NCI-H748 (cell line): ENCODE results near the gene VENTX.

Source experiments
- DNase-seq: peaks from one replicate; lab custom pipeline; 2025; ENCODE audit not compliant: unreplicated experiment; lab: John Stamatoyannopoulos, UW

VENTX gene, protein sequence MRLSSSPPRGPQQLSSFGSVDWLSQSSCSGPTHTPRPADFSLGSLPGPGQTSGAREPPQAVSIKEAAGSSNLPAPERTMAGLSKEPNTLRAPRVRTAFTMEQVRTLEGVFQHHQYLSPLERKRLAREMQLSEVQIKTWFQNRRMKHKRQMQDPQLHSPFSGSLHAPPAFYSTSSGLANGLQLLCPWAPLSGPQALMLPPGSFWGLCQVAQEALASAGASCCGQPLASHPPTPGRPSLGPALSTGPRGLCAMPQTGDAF

DNA sequence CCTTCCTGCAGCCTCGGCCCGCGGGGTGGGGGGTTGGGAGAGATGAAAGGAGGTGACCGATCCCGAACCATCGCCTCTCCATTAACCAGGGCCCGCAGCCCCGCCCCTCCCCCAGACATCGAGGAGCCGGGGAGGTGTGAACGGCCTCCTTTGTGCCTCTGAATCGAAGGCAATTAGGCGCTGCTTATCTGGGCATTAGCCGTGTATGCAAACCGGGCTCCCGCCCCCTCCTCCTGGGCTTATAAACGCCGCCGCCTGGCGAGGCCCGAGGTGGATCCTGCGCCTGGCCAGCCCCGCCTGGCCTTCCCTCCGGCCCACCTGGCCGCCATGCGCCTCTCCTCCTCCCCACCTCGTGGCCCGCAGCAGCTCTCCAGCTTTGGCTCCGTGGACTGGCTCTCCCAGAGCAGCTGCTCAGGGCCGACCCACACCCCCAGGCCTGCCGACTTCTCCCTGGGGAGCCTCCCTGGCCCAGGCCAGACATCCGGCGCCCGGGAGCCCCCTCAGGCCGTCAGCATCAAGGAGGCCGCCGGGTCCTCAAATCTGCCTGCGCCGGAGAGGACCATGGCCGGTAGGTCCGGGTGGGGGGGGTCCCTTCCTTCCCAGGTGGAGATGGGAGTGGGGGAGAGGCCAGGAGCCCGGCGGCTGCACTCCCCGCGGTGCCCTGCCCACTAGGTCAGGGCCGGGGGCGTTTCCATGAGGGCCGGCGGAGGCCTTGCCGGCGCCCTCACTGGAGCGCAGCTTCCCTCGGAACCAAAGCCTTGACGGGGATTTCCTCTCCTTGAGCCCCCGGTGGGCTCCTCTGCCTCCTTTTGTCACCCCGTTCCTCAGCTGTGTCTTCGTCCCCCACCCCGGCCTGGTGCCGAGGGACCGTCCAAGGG is at the start of gene VENTX:
Gene VENTX (plus strand): TSS at position 268 of the 878 bp plus-strand sequence. CDS start 60 bp downstream, at position 328.
- DNase-seq = peak; percentile 60

DNA sequence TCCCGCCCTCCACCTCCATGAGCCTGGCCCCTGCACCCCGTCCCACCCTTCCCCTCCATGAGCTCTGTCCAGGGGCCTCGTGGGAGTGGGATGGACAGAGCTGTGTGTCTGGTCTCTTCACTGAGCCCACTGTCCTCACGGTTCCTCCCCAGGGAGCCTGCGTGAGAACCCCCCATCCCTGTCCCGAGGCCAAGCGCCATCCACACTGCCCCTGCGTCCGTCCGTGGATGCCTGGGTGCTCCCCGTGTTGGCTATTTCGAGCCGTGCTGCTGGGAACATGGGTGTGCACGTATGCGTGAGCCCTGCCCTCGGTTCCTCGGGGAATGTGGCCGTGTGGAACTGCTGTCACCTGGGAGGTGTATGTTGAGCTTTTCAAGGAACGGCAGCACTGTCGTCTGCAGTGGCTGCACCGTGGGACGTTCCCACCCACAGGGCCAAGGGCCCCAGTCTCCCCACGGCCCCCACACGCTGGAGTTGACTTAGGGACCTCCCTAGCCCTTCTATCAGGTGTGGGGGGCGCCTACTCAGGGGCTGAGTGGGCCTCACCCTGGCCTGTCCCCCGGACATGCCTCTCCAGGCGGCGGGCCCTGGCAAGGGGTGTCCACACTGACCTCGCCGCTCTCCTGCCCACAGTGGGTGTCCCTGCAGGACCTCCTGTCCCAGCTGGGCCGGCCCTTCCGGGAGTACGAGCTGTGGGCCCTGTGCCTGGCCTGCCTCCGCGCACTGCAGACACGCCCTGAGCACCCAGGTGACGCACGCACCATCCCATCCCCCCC is 49.6 kb upstream of the VENTX start:
- DNase-seq = no peak

DNA sequence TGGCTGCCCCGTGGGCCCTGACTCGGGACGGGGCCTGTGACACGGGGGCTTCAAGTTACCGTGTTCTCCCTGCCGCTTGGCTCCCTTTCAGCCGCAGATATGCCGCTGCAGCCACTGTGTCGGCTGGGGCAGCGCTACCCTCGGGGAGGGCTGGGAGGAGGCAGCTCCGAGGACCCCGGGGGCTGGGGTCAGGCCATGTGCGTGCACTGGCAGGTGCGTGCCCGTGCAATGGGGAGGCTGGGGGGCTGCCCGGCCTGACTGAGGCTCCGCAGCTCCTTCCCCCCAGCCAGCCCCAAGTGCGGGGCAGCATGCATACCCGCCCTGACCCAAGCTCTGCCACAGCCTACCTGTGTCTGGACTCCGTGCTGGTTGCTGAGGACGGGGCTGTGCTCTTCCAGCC is 48.4 kb upstream of the VENTX start:
- DNase-seq = no peak

DNA sequence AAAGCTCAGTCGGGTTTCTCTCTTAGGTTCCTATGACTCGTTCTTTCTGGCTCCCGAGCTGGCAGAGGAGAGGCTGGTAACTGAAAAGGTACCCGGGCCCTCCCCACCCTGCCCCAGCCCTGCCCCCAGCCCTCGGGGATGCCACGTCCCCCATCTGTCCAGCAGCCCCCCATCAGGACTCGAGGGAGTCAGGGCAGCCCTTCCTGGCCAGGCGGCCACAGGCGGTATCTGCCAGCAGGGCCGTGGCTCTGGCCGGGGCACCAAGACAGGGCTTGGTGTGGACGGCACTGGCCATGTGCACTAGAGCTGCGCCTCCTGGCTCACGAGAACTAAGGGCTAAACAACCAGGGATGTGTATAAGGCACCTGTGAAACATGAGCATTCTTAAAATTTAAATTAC is 47.9 kb upstream of the VENTX start:
- DNase-seq = no peak

DNA sequence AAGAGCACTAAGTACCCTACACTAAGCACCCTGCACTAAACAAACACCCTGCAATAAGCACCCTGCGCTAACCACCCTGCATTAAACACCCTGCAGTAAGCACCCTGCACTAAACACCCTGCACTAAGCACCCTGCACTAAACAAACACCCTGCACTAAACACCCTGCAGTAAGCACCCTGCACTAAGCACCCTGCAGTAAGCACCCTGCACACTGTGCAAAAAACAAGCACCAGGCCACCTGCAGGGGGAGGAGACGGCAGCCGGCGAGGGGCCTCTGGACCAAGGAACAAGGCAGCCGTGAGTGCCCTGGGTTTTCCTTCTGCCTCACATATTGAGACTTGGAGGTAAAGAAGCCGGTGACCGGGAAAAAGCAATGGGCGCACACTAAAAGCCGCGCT is 47.4 kb upstream of the VENTX start:
- DNase-seq = no peak

DNA sequence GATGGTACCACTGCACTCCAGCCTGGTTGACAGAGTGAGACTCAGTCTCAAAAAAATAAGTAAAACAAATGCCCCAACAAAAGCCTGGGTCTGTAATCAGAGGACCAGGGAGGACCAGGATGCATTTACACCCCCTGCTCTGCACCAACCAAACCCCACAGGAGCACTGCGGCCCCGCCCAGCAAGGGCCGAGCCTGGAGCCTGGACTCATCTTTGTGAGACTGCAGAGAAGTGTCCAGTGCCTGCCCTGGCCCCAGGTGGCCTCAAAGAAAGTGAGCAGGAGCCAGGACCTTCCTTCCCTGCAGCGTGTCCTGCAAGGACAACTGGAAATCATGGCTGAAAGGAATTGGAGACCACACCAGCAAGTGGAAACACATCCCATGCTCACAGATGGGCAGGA is 46.0 kb upstream of the VENTX start:
- DNase-seq = no peak

DNA sequence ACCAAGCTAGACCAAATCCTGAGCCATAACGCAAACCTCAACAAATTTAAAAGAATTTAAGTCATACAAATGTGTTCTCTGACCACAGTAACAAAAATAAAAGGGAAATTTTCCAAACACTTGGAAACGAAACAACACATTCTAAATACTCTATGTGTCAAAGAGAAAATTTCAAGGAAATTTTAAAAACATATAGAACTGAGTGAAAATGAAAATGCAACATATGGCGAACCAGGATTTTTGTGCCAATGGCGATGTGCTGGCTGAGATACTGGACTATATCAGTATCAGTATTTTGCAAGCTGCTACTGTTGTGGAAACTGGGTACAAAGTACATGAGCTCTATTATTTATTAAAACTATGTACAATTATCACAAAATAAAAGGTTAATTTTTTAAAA is 43.5 kb upstream of the VENTX start:
- DNase-seq = no peak

DNA sequence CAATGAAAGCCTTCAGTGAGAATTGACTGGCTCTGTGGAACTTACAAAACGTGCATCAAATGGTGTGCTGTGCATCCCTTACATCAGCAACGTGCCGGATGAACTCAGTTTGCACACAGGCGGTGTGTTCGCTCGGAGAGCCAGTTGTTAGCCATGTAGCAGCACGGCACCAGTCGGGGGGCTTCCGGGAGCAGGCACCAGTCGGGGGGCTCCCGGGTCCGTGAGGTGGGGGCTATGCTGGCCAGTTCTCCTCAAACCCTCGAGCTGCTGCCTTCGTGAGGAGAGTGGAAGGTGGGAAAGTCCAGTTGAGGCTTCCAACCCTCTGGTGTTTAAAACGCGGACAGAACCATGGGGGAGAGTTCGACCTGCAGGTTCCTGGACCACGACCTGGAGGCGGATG is 42.6 kb upstream of the VENTX start:
- DNase-seq = no peak

DNA sequence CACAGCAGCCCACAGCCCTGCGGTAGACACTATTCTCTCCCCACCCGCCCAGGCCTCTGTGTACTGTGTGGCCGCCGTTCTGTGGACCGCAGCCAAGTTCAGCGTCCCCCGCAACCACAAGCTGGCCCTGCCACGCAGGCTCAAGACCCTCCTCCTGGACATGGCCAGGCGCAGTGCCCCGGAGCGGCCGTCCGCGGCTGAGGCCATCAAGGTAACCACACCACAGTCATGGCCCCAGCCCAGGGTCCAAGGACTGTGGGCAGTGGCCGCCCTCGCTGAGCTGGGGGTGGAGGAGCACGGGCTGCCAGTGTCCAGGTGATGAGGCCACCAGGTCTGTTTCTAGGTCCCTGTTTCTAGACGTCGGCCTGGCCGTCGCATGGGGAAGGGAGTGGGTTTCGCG is 42.0 kb upstream of the VENTX start:
- no peak for DNase-seq

DNA sequence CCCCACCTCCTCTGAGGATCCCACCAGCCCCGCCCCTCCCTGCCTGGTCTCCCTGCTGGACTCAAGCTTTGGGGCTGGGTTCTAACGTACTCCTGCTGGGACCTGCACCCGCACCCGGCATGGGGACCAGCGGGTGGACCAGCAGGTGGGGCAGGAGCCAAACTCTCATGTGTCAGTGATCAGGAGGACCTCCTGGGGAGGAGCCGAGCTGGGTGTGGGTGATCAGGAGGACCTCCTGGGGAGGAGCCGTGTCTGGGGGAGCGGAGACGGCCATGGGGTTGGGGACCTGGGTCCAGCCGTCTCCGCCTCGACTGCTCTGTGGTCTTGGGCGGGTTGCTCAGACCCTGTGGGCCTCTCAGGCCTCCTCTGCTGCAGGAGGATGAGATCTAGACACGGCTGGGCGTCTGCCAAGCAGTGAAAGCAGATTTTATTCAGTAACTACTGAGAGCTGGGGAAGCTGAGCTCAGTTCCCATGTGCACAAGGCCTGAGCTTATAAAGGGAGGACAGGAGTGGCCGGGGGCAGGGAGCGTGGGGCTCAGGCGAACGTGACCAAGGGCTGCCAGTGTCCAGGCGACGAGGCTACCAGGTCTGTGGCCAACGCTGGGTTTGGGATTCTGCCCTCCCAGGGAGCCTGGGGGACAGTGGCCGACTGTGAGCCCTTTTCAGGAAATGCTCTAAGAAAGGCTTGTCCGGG is 41.3 kb upstream of the VENTX start:
- no peak for DNase-seq

DNA sequence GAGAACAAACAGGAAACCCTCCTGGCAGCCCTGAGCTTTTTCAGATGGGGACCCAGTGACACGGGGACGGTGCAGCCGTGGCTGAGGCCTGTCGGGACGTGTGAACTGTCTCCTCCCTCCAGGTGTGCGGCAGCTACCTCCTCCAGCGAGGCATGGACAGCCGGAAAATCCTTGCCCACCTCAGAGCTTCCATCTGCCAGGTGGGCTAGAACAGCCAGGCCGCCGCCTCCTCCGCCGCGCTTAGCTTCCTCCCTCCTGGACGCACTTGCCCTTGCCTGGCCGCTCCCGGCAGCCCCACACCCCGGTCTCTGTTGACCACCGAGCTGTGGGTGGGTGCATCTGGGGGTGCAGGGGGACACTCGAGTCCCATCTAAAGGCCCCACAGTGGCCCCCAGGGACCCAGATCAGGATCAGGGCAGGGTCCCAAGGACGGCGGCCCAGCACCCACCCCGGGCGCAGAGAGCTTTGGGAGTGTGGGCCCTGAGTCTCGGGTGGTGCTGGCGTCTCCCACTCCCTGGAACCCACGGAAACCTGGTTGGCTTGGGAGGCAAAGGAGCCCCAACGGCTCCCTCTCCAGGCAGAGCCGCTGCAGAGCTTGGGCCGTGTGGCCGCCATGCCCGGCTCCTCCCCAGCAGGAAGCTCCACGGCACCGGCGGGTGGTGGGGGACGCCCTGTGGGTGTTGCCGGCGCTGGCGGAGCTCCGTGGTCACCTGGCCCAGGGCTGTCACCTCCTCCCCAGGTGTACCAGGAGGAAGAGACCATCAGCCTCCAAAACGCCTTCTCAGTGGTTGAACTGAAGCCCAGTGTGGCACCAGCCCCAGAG is 40.5 kb upstream of the VENTX start:
- no peak for DNase-seq

DNA sequence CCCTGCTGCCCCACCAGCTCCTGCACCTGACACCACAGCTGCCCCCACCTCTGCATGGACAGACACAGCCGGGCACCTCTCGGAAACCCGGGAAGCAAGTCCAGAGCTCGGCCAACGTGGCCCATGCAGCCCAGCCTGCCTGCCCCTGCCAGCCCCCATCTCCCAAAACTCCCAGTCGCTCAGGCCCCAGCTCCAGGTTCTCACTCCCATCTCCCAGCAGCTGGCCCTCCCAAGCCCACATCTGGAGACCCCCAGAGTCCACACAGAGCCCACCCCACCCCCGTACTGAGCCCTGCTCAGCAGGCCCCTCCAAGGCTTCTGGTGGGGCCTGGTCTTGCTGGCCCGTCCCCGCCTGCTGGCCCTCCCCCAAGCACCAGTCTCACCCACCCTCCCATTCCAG is 39.9 kb upstream of the VENTX start:
- DNase-seq = no peak

DNA sequence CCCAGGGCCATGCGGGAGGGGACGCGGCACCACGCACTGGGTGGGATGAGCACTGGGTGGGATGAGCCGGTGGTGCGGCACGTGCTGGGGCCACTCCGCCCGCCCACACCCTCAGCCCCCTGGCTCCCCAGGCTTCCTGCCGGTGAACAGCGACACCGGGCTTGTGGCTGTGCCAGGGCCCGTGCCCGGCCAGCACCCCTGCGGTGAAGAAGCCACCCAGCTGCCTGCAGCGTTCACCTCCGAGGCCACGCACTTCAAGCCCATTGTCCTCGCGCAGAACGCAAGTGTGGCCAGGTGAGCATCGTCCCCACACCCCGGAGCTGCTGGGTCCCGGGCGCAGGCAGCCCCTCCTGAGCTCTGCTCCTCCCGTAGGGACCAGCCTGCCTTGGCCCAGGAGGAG is 39.4 kb upstream of the VENTX start:
- no peak for DNase-seq

DNA sequence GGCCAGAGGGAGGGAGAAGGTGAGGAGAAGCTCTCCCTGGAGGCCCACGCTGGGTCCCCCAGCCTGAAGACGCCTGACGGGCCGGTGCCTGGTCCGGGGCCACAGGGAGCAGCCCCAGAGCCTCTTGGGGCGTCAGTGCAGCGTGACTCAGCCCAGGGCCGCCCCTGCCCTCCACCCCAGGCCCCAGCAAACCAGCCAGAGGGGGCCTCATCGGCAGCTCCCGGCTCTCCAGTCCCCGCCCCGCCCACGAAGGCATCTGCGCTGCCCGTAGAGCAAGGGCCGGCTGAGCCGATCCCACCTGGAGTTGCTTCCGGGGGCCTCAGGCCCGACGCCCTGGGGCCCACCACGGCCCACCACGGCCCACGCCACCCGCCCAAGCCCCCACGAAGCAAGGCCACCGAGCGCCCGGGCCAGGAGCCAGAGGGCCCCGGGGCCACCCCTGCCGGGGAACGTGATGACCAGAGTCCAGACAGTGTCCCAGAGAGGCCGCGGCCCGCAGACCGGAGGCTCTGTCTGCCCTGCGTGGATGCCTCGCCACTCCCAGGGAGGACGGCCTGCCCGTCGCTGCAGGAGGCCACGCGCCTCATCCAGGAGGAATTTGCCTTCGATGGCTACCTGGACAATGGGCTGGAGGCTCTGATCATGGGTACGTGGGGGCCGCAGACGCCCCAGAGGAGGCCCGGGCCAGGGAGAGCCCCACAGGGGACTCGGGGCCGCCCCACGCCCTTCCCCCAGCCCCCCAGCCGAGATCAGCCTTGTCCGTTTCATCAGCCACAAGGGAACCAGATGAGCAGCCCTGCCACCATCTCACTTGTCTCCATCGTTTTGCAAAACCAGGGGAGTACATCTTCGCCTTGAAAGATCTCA is 38.8 kb upstream of the VENTX start:
- DNase-seq = no peak

DNA sequence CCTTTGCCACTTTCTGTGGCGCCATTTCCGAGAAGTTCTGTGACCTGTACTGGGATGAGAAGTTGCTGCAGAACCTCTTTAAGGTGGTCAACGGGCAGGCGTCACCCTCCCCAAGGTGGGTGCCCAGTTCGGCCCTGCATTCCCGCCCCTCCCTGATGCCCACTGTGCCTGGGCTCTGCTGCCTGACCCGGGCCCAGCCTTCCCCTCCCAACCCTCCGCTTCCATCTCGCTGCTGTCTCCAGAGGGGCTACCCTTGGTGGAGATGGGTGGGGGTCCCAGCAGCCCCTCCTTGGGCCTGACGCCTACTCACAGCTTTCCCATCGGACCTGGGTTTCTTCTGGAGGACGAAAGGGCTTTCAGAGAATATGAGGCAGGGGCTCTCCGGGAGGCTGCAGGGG is 38.2 kb upstream of the VENTX start:
- DNase-seq = no peak

DNA sequence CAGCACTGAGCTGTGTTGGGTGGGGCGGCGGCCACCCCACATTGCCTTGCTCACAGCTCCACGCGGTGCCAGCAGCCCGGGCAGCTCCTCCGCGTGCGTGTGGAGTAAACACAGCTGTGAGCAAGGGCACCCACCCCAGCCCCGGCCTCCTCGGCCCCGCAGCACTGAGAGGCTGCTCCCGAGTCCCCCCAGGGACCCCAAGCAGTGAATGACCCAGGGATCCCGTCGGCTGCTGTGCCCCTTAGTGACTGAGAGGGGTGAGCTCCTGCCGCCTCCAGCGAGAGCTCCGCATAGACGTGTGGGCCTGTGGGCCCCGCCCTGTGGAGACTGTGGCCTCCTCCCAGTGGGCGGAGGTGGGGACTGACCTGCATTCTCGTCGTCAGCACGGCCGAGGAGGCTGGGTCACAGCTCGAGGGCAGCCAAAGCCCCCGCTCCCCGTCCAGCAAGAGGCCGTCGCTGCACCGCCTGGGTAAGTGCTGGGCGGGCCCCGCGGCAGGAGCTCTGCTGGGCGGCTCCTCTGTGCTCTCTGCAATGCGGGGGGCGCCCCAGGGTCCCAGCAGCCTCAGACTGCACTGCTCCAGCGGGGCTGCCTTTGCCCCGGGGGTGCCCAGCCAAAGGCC is 37.6 kb upstream of the VENTX start:
- no peak for DNase-seq

DNA sequence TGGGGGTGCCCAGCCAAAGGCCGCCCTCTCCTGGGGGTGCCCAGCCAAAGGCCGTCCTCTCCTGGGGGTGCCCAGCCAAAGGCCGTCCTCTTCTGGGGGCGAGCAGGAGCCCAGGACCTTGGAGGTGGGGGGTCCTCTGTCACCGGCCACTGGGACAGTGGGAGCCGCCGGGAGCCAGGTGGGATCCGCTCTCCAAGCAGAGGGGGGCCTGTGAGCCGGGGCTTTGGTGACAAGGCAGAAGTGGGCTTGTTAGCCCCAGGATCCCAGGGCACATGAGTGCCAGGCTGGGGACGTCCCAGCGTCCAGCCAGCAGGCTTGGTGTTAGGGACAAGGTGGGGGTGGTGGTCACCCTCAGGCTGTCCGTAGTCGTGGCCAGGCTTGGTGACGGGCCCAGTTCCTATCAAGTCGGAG is 37.0 kb upstream of the VENTX start:
- no peak for DNase-seq

DNA sequence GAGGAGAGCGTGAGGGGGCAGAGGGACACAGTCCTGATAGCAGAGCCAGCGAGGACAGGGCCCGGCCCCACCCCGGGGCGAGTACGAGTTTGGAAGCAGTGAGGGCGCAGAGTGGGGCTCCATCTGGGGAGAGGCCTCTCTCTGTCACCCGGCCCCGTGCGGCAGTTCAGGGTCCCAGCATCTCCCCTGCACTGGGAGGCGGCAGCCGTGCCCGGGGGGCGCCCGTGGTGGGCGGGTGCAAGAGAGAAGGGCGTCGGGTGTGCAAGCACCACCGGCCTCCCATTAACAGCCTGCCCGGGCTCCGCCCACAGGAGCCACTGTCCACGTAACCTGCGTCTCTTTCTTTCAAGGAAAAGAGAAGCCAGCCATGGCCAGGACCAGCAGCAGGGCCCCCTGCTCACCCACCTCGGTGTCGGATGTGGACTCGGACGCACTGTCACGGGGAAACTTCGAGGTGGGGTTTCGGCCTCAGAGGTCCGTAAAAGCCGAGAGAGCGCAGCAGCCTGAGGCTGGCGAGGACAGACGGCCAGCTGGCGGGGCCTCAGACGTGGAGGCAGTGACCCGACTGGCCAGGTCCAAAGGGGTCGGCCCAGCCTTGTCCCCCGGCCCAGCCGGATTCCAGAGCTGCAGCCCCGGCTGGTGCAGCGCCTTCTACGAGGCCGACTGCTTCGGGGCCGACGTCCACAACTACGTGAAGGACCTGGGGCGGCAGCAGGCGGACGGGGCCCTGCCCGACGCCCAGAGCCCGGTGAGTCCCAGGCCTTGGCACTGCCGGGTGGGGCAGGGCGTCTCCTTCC is 36.3 kb upstream of the VENTX start:
- no peak for DNase-seq
